A549 (cell line): ENCODE data around the gene RERE.

ENCODE experiments used
- CEBPB ChIP-seq, 2 experiments: fragments of >200 bp in 1 of 2; sonication (Bioruptor Twin) in 1 of 2; formaldehyde crosslinking in 1 of 2; IDR thresholded peaks; 2 replicates each; pipeline ENCODE4 v1.6.1; 2012 to 2016
- CHD4 ChIP-seq: fragments of 200-600 bp; sonication (generic); IDR thresholded peaks from 2 replicates; pipeline ENCODE4 v1.6.1; 2016; ENCODE audit warnings: antibody characterized with exemption, mild to moderate bottlenecking, borderline replicate concordance
- CTCF ChIP-seq: fragments of >200 bp; sonication (Bioruptor Twin); formaldehyde crosslinking; IDR thresholded peaks from 3 replicates; pipeline ENCODE4 v1.5.1; 2016
- E2F6 ChIP-seq: IDR thresholded peaks from 2 replicates; pipeline ENCODE4 v1.6.1; 2012; ENCODE audit warnings: low read depth, borderline replicate concordance
- FOSL2 ChIP-seq, 2 experiments: fragments of 450-650 bp in 1 of 2; fragments of >200 bp in 1 of 2; sonication (Bioruptor Twin) in 1 of 2; formaldehyde crosslinking; IDR thresholded peaks; 2 replicates each; pipeline versions ENCODE4 v1.5.0 to v1.6.1; 2016 to 2020; ENCODE audit warnings: mild to moderate bottlenecking in 1 of 2, moderate library complexity in 1 of 2
- JUN ChIP-seq, 2 experiments: fragments of >200 bp; sonication (Bioruptor Twin); formaldehyde crosslinking; IDR thresholded peaks; 2 replicates in 1 of 2; 3 replicates in 1 of 2; pipeline ENCODE4 v1.6.1; 2016 to 2017
- KDM5A ChIP-seq: fragments of 200-600 bp; sonication (generic); IDR thresholded peaks from 2 replicates; pipeline ENCODE4 v1.6.1; 2016; ENCODE audit warnings: antibody characterized with exemption, mild to moderate bottlenecking
- MAFK ChIP-seq: fragments of 450-650 bp; IDR thresholded peaks from 2 replicates; pipeline ENCODE4 v1.6.1; 2014; ENCODE audit not compliant: partially characterized antibody
- MAX ChIP-seq: IDR thresholded peaks from 2 replicates; pipeline ENCODE4 v1.6.1; 2012
- PBX3 ChIP-seq: IDR thresholded peaks from 2 replicates; pipeline ENCODE4 v1.6.1; 2012
- PHF8 ChIP-seq: fragments of 200-600 bp; sonication (generic); IDR thresholded peaks from 2 replicates; pipeline ENCODE4 v1.6.1; 2016; ENCODE audit warnings: low read depth, mild to moderate bottlenecking, antibody characterized with exemption, moderate library complexity, borderline replicate concordance
- REST ChIP-seq: fragments of 200-600 bp; sonication (generic); IDR thresholded peaks from 2 replicates; pipeline ENCODE4 v1.6.1; 2016; ENCODE audit warnings: antibody characterized with exemption, mild to moderate bottlenecking, moderate library complexity
- RFX5 ChIP-seq: fragments of 450-650 bp; IDR thresholded peaks from 2 replicates; pipeline ENCODE4 v1.7.1; 2014; ENCODE audit warnings: antibody characterized with exemption, mild to moderate bottlenecking, moderate library complexity
- TP53 ChIP-seq: fragments of 250-450 bp; sonication (Bioruptor Pico); IDR thresholded peaks from 2 replicates; pipeline ENCODE4 v1.5.0; 2021; ENCODE audit warnings: mild to moderate bottlenecking, moderate library complexity

- TF ChIP-seq REST, result no peak
- TF ChIP-seq PBX3, result no peak
- TF ChIP-seq PHF8, result no peak
- TF ChIP-seq RFX5, result no peak
- TF ChIP-seq CHD4, result no peak
- no peak for TF ChIP-seq CTCF
- TF ChIP-seq TP53, result no peak
- TF ChIP-seq KDM5A, result no peak
- TF ChIP-seq FOSL2 (IDR thresholded peaks at IDR 0.05), result no peak
- no peak for TF ChIP-seq FOSL2 (CRISPR knock-in tag; IDR thresholded peaks at IDR 0.05)
- TF ChIP-seq JUN (IDR thresholded peaks at IDR 0.05), result no peak
- no peak for TF ChIP-seq CEBPB (IDR thresholded peaks at IDR 0.05)
- TF ChIP-seq MAX, result no peak
- no peak for TF ChIP-seq MAFK
- TF ChIP-seq E2F6, result no peak
These were observed 409.8 kb downstream of the RERE start for GRCh38 chr1:8407652-8408051.
